22Rv1 (cell line): ENCODE data around the gene FAM117B.

ENCODE experiments used
- ZFX ChIP-seq: fragments of 450-650 bp; IDR thresholded peaks from 2 replicates; pipeline ENCODE4 v1.6.1; 2017; ENCODE audit warnings: antibody characterized with exemption, borderline replicate concordance
- TF ChIP-seq, protein P1 (sequence below): fragments of 450-650 bp; IDR thresholded peaks from 2 replicates; pipeline ENCODE4 v1.5.1; 2017; ENCODE audit warnings: mild to moderate bottlenecking

DNA sequence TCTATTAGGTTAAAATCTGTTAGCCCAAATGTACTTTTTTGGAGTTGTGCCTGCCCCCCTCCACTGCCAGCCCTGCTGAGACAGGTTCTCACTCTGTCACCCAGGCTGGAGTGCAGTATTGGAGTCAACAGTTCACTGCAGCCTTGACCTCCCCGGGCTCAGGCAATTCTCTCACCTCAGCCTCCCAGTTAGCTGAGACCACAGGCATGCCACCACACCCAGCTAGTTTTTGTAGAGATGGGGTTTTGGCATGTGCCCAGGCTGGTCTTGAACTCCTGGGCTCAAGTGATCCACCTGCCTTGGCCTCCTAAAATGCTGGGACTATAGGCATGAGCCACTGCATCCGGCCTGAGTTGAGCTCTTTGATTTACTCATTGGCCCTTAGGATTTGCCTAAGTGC lies 126.1 kb downstream of the FAM117B start:
- TF ChIP-seq, protein P1, sequence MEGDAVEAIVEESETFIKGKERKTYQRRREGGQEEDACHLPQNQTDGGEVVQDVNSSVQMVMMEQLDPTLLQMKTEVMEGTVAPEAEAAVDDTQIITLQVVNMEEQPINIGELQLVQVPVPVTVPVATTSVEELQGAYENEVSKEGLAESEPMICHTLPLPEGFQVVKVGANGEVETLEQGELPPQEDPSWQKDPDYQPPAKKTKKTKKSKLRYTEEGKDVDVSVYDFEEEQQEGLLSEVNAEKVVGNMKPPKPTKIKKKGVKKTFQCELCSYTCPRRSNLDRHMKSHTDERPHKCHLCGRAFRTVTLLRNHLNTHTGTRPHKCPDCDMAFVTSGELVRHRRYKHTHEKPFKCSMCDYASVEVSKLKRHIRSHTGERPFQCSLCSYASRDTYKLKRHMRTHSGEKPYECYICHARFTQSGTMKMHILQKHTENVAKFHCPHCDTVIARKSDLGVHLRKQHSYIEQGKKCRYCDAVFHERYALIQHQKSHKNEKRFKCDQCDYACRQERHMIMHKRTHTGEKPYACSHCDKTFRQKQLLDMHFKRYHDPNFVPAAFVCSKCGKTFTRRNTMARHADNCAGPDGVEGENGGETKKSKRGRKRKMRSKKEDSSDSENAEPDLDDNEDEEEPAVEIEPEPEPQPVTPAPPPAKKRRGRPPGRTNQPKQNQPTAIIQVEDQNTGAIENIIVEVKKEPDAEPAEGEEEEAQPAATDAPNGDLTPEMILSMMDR: no peak
- TF ChIP-seq ZFX: no peak
